GM12878 (cell line): ENCODE data around the gene DHCR7. TPM values are rescaled to one million over a fixed set of nuclear protein-coding genes. Genes with fewer than 3 reads are reported as not detected.
A peak's percentile ranks its signal among the peaks of the same experiment; 100 is the strongest.

ENCODE experiments used
- ATAC-seq: fragments of 200-7000 bp; cut with Tn5 transposase; 3 replicates; pipeline ENCODE4 v1.9.1; 2020; ENCODE audit warnings: mild to moderate bottlenecking, moderate library complexity
- BruUV-seq: library from RNA; stranded (reverse); fragments of 400-500 nt; replicated peaks from 2 replicates; lab custom pipeline; 2021; lab: Mats Ljungman, UMichigan
- CTCF ChIA-PET: fragments of 300-600 bp; sonication (Branson Sonifier 250); formaldehyde crosslinking; extraction: SDS; loops from one replicate; lab custom pipeline; 2021; ENCODE audit warnings: inconsistent platforms; lab: Yijun Ruan, JAX
- POLR2A ChIA-PET: fragments of 350-600 bp; formaldehyde crosslinking; extraction: SDS; loops from one replicate; lab custom pipeline; 2021; ENCODE audit warnings: inconsistent platforms; lab: Charles Lee
- RAD21 ChIA-PET: fragments of 300-600 bp; sonication (Branson Sonifier 250); formaldehyde crosslinking; loops from one replicate; lab custom pipeline; 2023; ENCODE audit warnings: antibody characterized with exemption; ENCODE audit not compliant: unreplicated experiment; lab: Charles Lee
- SMC1A ChIA-PET: fragments of 300-600 bp; sonication (Branson Sonifier 250); formaldehyde crosslinking; loops from one replicate; lab custom pipeline; 2023; ENCODE audit not compliant: unreplicated experiment, uncharacterized antibody; lab: Charles Lee
- DNase-seq: peaks from one replicate; pipeline ENCODE4 v3.0.0-alpha.2; 2011; ENCODE audit warnings: low read depth, low spot score
- FAIRE-seq: peaks from 3 replicates; lab custom pipeline; 2011; peaks lifted over from hg19 to GRCh38; lab: Jason Lieb, UNC
- H2AFZ ChIP-seq: 2 replicates; pipeline ENCODE4 v1.6.0; 2011; ENCODE audit warnings: low read depth, low read length, control low read depth; ENCODE audit not compliant: control insufficient read depth
- H3K27ac ChIP-seq: 2 replicates; pipeline ENCODE4 v1.5.1; 2011; ENCODE audit warnings: control low read depth; ENCODE audit not compliant: control insufficient read depth, insufficient read depth
- H3K27me3 ChIP-seq, 2 experiments: replicated peaks in 1 of 2; 2 replicates each; pipeline versions ENCODE4 v1.6.0 to v1.6.1; 2011; ENCODE audit warnings: low read length in 1 of 2; ENCODE audit not compliant: control insufficient read depth in 2 of 2, insufficient read depth in 2 of 2
- H3K36me3 ChIP-seq, 2 experiments: 2 replicates each; pipeline ENCODE4 v1.5.1; 2011; ENCODE audit warnings: low read length in 1 of 2; ENCODE audit not compliant: control insufficient read depth in 2 of 2, insufficient read depth in 2 of 2
- H3K4me1 ChIP-seq: 2 replicates; pipeline ENCODE4 v1.6.1; 2011; ENCODE audit warnings: mild to moderate bottlenecking, low read length, moderate library complexity, mixed read lengths; ENCODE audit not compliant: control insufficient read depth, insufficient read depth
- H3K4me2 ChIP-seq: 2 replicates; pipeline ENCODE4 v1.6.0; 2011; ENCODE audit warnings: control low read depth; ENCODE audit not compliant: control insufficient read depth, insufficient read depth
- H3K4me3 ChIP-seq: fragments of 200-600 bp; sonication (generic); 2 replicates; pipeline ENCODE4 v1.5.1; 2016
- H3K79me2 ChIP-seq: 2 replicates; pipeline ENCODE4 v1.6.0; 2011; ENCODE audit warnings: low read length; ENCODE audit not compliant: control insufficient read depth, insufficient read depth
- H3K9ac ChIP-seq: 2 replicates; pipeline ENCODE4 v1.8.0; 2011; ENCODE audit warnings: low read length, control low read depth, mixed read lengths; ENCODE audit not compliant: control insufficient read depth, insufficient read depth
- H3K9me3 ChIP-seq: replicated peaks from 3 replicates; pipeline ENCODE4 v1.5.1; 2011; ENCODE audit warnings: mild to moderate bottlenecking, low read length; ENCODE audit not compliant: control insufficient read depth, insufficient read depth
- H4K20me1 ChIP-seq: 2 replicates; pipeline ENCODE4 v1.6.0; 2011; ENCODE audit not compliant: control insufficient read depth, insufficient read depth
- EP300 ChIP-seq, 2 experiments: fragments of 150-350 bp in 1 of 2; IDR thresholded peaks; 2 replicates each; pipeline ENCODE4 v1.6.1; 2011 to 2012; ENCODE audit warnings: low read depth in 2 of 2, low read length in 2 of 2, borderline replicate concordance in 1 of 2, improper control_type of control experiment in 1 of 2, inconsistent platforms in 1 of 2; ENCODE audit not compliant: control insufficient read depth in 1 of 2
- POU2F2 ChIP-seq: IDR thresholded peaks from 3 replicates; pipeline ENCODE4 v1.6.1; 2011; ENCODE audit warnings: low read depth, mild to moderate bottlenecking, low read length, borderline replicate concordance
- RELB ChIP-seq: fragments of 450-650 bp; IDR thresholded peaks from 2 replicates; pipeline ENCODE4 v1.6.1; 2017; ENCODE audit warnings: low read depth, mild to moderate bottlenecking, moderate library complexity
- SIX5 ChIP-seq: IDR thresholded peaks from 2 replicates; pipeline ENCODE4 v1.6.1; 2011; ENCODE audit warnings: mild to moderate bottlenecking, low read depth, low read length, moderate library complexity; ENCODE audit not compliant: severe bottlenecking
- SKIL ChIP-seq: fragments of 450-650 bp; IDR thresholded peaks from 2 replicates; pipeline ENCODE4 v1.6.1; 2017; ENCODE audit warnings: mild to moderate bottlenecking, low read depth, inconsistent platforms; ENCODE audit not compliant: poor library complexity, severe bottlenecking
- USF1 ChIP-seq: IDR thresholded peaks from 2 replicates; pipeline ENCODE4 v1.6.1; 2011; ENCODE audit warnings: borderline replicate concordance, low read depth, mild to moderate bottlenecking, moderate library complexity, mixed read lengths, low read length; ENCODE audit not compliant: insufficient read depth; ENCODE audit errors: extremely low read length
- ZNF687 ChIP-seq: fragments of 450-650 bp; IDR thresholded peaks from 2 replicates; pipeline ENCODE4 v1.6.1; 2017; ENCODE audit warnings: mild to moderate bottlenecking, moderate library complexity
- WGBS: methylation state at CpG from one replicate; pipeline ENCODE4 v1.1.6; 2016; ENCODE audit warnings: low lambda C conversion rate; ENCODE audit not compliant: insufficient replicate concordance, insufficient coverage; ENCODE audit errors: missing lambda C conversion rate; 5-methylcytosine and 5-hydroxymethylcytosine counted together
- in situ Hi-C: fragments of 300-500 bp; cut with MboI; formaldehyde crosslinking; loops from 9 replicates; pipeline ENCODE4 v1.14.3; 2018; ENCODE audit warnings: mixed read lengths
- intact Hi-C: fragments of 100-400 bp; cut with micrococcal nuclease; formaldehyde crosslinking; loops from one replicate; pipeline ENCODE4 v1.14.2; 2022; ENCODE audit not compliant: unreplicated experiment
- polyA plus RNA-seq, 11 experiments: library from polyadenylated mRNA; depleted of rRNA in 4 of 11; unstranded in 6 of 11; stranded (reverse) in 5 of 11; fragments of >200 nt; fragmentation: Nextera tagmentation in 4 of 11; fragmentation: Illumina TruSeq in 1 of 11; extraction: Ambion mirVana in 4 of 11; extraction: Trizol in 1 of 11; gene quantifications; 1 replicate in 1 of 11; 2 replicates in 10 of 11; pipeline versions ENCODE4 v1.2.1 to v1.2.3, GENCODE V29; 2011 to 2016; ENCODE audit warnings: inconsistent platforms in 2 of 11, missing spikeins in 2 of 11, low read depth in 1 of 11
- total RNA-seq, 4 experiments: library from RNA; depleted of rRNA in 3 of 4; stranded (reverse); fragments of >200 nt in 3 of 4; fragmentation: Illumina TruSeq in 1 of 4; extraction: Trizol in 1 of 4; gene quantifications; 2 replicates each; pipeline versions ENCODE4 v1.2.1 to v1.2.3, GENCODE V29; 2013 to 2021

DHCR7 gene
- total and polyA plus RNA-seq, 10 of the 15 experiments (the other 5 are each of a cell fraction or from before 2014, with no cell fraction given): 4.2 to 115 (median 57.8) TPM

- CTCF ChIA-PET: no interaction called here
These were observed 35.5 kb upstream of the DHCR7 start for GRCh38 chr11:71483692-71484091.

More at GRCh38 chr11:71483692-71484091, 35.5 kb upstream of the DHCR7 start:
- H3K9ac ChIP-seq: no peak overlapping the region
- FAIRE-seq (no peak), ATAC-seq (no peak), DNase-seq (no peak)
- BruUV-seq: no TSS peak
- H3K36me3 ChIP-seq: peaks cover 30 to 32% of the 10 kb centered on the region in 2 experiments
- H4K20me1 ChIP-seq: no peaks in the 10 kb centered on the region
- no peaks in the 10 kb centered on the region for H3K27me3 ChIP-seq
- SMC1A ChIA-PET: interaction anchor here (0.6 kb wide), 1 partner anchor 1685 kb away, joined by 3 read pairs; no protein-coding TSS in a partner anchor
- POLR2A ChIA-PET: no interaction called here
- no peak overlapping the region for H3K27ac ChIP-seq
- TF ChIP-seq SKIL (no peak), SIX5 (no peak), USF1 (peak; percentile 26), EP300 (IDR thresholded peaks at IDR 0.05; ENCODE audit: borderline replicate concordance in 1 of 2, control insufficient read depth in 1 of 2, low read depth in 2 of 2, low read length in 2 of 2) (no peak), ZNF687 (no peak), RELB (no peak), POU2F2 (no peak)
- intact Hi-C loops: no loop called here
- no peaks in the 10 kb centered on the region for H3K79me2 ChIP-seq
- in situ Hi-C loops: no loop called here
- H2AFZ ChIP-seq: no peak overlapping the region
- H3K4me2 ChIP-seq: no peak overlapping the region
- no peaks in the 10 kb centered on the region for H3K9me3 ChIP-seq
- RAD21 ChIA-PET: no interaction called here
- 84% methylated on average over 6 of the region's 6 CpGs for WGBS
- H3K4me3 ChIP-seq: no peak overlapping the region
- H3K4me1 ChIP-seq: peaks cover 4% of the 10 kb centered on the region
